ENCODE results near the gene CLTCL1.

Gene CLTCL1

DNA sequence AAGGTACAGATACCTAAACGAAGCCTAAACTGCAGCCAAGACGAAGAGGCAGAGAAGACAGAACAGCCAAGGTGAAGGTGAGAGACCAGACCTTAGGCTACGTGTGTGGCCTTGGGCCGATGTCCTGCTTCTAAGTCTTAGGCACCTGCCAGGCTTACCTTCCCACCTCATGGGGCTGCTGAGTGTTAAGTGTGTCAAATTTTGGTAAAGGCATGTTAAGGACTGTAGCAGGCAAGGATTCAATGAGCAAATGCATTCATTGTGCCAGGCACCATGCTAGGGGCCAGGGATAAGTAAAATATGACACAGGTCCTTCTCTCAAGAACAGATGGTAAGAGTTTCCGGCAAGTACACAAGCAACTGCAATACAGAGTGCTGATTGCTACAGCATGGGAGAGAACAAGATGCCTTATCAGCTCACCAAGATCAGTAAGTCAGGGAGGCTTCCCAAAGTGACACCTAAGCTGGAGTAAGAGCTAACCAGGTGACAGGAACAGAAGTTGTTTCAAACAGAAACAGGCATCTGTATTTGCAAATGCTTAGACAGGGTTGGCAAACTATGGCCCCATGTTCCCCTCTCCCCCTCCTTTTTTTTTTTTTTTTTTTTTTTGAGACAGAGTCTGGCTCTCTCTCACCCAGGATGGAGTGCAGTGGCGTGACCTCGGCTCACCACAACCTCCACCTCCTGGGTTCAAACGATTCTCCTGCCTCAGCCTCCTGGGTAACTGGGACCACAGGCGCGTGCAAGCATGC lies 46.7 kb downstream of the CLTCL1 start:
- DNase-seq: no peak

DNA sequence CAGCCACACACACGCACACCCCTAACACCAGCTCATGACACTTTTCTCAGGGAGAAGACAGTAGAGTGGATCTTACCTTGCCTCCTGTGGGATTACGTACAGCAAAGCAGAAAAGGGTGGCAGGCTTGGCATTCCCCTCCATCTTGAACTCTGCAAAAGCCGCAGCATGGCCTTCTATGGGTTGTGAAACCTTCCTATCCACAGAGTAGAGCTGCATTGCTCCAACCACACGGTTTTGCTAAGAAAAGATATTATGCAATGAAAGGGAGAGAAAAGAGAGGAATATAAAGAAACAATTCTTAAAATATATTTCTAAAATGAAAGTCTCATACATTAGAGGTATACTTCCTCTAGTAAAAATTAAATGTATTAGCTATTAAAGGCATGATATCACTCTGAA lies 48.8 kb downstream of the CLTCL1 start:
- no peak for DNase-seq

DNA sequence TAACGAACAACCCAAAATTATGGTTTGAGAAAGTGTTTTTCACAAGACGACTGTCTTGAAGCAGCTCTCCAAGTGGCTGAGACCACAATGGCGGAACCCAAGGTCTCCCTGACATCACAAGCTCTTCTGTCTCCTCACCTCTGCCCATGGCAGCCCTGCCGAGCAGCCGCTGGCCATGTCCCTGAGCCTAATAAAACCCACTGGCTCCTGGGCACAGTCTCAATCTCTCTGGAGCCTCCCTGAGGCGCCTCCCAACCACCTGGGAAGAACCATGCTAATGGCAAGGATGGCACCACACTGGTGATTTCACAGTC lies 50.0 kb downstream of the CLTCL1 start:
- no peak for DNase-seq

DNA sequence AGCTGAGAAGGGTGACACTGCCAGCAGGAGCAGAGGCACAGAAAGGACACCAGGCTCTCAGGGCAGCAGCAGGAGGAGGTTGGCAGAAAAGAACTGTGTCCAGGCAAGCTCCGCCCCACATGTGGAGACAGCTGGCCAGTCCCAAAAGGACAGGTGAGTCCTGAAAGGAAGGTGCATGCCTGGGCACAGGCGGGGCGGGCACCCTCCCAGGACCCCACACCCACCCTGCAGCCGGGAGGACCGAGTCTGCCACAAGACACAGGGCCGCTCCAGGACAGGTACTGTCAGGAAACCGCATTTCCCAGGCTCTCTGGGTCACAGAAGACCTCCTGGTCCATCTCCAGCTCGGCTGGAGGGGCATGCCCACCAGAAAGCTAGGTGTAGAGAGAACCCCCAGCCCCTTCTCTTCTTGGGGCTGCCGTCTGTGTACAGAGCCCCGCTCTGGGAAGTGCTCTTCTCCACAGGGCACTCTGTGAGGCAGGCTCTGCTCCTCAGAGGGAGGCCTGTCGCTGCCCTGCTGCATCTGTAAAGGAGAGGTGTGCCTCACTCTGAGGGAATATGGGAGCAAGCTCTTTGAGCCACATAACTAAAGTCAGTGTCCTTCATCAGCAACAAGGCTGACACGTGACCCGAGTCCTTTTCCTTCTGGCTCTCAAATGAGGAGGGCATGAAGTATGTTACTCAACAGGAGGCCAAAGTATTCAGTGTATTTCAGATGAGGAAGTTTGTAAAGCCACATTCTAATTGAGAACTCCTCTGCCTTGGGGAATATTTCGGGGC lies 50.5 kb downstream of the CLTCL1 start:
- no peak for DNase-seq

DNA sequence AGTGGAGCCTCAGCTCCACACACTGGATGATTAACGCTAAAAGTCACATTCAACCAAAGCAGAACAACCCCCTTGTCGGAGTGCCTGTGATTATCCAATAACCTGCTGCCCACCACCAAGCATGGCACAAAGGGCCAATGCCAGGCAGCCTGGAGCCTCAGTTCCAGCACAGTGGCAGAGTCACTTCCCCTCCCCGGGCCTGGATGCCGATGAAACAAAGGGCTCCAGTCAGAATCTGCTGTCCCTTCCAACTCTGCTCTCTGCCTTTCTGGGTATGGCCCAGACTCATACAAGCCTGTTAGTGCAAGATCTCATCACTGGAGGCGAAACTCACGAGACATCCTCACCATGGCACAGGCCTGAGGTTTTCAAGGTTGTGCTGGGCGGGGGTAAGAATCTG lies 52.1 kb downstream of the CLTCL1 start:
- DNase-seq: no peak

DNA sequence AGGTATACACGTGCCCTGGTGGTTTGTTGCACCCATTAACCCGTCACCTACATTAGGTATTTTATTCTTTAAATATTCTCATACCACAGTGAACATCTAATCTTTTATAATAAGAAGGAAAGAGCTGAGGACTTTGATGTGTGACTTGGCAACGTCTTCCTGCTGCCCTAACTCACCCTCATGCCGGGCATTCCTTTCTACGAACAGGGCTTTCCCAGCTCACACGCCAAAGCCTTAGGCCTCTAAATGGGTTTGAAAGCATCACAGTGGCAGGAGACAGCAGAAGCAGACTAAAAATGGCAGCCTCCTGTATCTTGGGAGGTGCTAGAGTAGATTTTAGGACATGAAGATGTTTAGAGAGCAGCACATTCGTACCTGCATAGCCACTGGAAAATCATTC lies 52.6 kb downstream of the CLTCL1 start:
- no peak for DNase-seq

DNA sequence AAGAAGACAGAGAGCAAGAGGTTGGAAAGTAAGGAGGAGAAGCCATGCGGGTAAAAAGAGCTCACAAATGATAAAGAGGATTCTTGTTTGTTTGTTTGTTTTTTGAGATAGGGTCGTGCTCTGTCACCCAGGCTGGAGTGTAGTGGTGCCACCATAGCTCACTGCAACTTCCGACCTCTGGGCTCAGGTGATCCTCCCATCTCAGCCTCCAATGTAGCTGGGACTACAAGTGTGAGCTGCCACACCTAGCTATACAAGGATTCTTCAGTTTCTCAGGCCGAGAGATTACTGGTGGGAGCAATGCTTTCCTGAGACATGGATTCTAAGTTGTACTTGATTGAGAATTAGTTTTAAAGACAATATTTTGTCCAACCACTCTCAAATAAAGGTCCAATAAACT lies 55.6 kb downstream of the CLTCL1 start:
- DNase-seq: no peak

DNA sequence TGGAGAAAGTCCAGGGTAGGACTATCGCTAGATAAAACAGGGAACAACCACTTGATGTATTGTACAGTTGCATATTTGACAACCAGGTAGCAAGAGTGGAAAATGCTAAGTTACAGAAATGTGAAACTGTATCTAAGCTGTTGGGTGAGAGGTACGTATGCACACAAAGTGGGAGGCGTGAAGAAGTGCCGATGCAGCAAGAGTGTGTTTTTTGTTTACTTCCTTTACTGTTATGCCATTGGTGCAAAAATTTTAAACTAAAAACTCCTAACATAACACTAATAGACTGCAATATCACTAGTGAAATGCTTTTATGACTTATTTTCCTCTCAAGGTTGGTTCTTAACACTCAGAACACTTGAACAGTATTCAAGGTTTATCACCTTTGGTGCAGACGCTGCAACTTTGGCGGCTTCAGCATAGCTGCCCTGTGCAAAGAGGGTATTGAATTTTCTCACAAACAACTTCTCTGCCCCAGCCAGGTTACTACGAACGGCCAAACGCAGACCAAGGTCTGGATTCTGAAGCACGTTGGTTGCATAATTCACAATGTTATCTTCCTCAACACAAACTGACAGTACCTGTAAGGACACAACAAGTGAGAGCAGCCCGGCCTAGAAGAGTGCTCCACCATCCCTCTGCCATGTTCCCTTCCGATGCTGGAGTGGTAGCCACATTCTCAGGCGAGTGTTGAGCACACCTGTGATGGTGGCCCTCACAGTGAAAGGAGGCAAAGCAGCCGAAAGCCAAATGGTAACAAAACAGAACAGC lies 57.2 kb downstream of the CLTCL1 start:
- no peak for DNase-seq

DNA sequence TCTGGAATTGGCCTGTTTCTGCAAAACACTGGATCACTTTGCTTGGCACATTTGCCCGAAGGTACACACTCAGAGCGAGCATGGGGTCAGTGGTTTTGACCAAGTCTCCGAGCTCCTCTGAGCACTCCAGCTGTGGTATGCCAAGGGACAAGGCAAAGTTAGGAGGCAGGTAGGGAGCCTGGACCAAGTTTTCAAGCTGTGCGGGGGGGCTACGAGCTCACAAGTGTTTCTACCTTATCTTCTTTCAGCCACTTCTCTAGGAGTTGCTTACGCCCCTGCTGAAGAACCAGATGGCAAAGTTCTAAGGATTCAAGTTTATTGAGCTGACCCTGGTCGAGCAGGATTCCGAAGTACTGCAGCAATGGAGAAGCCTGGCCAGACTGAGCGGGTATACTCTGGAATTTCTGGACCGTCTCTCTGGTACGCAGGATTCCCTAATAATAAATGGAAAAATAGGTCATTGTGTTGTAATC lies 58.3 kb downstream of the CLTCL1 start:
- no peak for DNase-seq

DNA sequence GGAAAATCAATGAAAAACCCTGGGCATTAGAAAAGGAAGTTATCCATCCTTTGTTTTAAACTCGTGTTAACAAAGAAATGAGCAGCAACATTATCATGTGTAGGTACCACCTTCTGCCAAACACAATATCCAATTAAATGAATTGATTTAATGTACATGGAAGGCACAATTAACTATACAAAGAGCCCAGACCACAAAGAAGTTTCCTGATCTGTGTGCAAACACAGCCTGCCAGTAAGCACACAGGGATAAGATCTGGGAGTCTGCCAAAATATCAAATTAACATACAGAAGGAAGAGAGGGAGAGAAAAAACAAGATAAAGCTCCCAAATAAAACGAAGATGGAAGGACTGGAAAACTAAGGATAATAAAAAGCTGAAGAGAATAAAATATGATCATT lies 58.9 kb downstream of the CLTCL1 start:
- no peak for DNase-seq

DNA sequence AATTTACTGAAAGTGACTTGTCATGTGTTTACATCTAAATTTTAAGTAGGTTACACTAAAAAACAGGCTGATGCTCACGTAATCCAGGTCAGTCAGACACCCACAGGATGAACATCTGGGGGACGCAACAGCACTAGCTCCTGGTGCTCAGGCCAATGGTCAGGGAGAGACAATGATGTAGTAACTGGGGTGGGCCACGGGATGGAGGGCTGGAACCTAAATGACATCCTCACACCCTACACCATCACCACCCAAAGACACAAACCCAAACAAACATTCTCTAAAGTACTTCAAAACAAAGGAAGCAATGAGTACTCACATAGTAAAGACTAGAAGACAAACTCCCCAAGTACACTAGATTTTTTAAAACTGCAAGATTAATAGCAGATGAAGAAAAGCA lies 59.5 kb downstream of the CLTCL1 start:
- DNase-seq: no peak

DNA sequence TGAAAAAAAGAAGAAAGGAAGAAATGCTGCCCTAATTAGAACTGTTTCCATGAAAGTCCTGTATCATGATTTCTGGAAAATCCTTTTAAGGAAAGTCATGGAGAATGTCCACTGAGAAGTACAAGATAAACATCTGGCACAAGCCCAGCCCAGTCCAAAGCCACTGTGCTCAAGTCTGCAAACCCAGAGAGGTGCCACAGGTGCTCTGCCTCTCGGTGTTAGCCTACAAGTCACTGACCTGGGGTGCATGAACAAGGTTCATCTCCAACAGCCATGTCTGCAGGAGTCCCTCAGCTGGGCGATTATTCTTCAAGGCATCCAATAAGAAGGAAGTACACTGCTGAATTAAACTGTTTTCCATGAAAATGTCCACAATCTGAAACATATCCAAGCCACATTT lies 61.9 kb downstream of the CLTCL1 start:
- no peak for DNase-seq

DNA sequence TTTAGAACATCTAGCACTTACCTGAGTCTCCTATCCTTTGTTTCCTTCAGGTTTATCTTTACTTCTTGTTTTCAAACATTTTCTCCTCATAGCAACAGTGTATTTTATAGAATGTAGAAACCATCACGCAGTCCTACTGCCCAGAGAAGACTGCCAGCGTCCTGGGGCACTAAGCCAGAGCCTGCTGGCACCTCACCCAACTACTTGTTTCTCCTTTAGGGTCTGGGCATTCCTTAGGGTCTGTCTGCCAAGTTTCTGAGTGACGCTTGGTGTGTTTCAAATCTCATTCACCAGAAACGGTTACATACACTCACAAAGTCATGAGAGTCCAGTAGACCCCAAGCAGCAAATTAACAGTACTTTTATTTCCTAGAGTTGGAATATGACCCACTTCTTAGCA lies 63.3 kb downstream of the CLTCL1 start:
- no peak for DNase-seq

DNA sequence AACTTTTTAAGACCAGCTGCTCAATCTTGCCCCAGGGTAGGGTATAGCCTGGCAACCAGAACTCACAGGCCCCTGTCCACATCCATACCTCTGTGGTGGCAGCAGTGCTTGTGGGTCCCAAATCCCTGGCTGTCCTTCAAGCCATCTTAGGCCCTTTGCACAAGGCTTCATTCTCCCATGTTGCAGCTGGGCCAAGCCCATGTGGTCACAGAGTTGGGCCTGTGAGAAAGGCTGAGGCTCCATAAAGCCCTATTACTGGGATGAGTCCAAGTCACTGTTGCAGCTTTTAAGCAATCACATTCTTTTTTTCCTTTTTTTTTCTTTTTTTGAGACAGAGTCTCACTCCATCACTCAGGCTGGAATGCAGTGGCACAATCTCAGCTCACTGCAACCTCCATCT lies 65.1 kb downstream of the CLTCL1 start:
- no peak for DNase-seq

DNA sequence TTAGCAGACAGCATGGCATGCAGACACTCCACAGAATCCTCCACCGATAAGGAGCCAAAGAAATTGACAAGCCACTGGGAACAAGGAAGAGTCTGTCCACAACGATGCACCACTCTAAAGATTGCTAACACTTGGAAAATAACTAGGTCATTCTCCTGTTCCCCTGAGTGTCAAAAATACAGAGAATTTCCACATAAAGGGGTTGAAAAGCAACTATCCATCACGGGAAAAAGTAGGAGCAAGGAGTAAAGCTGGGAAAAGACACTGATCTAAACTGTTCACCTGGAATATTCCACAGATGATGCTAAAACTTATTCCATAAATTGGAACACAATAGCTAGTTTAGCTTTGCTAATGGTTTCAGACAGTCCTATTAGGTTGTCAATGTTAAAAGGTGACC lies 66.0 kb downstream of the CLTCL1 start:
- DNase-seq: no peak

DNA sequence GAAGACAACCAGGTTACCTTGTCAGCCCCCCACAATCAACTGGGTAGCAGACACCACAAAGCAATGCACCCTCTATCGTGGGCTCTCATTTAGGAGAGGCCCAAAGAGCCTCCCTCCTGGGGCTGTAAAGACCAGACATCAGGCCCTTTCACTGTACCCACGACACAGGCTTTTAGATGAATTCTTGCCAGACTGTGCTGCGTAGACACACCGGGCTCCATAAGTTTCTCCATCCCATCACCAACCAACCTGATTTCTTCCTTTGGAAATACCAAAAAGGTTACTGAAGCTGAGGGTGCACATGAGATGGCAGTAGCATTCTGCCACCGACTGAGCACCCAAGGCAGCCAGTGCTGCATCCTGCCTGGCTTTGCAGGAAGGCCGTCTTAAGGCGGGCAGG lies 66.5 kb downstream of the CLTCL1 start:
- no peak for DNase-seq

DNA sequence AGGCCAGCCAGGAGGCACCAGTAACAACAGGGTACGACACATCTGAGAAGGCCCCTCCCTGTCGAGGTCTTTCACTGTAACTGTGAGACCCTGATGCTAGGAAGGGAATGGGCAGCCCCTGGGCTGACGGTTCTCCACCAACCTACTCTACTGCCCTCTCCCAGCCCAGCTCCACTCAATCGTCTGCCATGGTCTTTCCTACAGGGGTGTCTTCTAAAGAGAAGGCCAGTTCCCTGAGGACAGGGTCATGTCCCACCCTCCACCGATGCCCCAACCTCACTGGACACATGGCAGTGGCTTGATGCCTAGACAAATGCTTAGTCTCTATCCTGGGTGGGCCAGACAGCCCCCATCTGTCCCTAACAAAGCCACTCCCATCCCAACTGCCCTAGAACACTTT lies 67.0 kb downstream of the CLTCL1 start:
- no peak for DNase-seq

DNA sequence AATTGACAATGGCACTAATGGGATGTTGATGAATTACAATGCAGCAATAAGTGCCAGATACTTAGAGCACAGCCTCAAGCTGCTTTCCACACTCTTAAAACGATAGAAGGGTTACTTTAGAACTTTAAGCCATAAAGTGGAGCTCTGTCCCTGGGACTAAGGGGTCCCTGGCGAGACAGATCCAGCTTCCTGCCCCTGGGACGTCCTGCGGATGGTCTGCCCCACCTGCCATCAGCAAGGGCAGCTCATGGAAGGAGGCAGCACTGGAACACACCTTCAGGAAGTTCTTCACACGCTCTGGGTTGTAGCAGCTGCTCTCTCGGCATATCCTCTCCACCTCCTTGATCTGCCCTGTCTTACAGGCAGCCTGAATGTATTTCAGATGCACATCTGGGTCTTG lies 67.9 kb downstream of the CLTCL1 start:
- no peak for DNase-seq

DNA sequence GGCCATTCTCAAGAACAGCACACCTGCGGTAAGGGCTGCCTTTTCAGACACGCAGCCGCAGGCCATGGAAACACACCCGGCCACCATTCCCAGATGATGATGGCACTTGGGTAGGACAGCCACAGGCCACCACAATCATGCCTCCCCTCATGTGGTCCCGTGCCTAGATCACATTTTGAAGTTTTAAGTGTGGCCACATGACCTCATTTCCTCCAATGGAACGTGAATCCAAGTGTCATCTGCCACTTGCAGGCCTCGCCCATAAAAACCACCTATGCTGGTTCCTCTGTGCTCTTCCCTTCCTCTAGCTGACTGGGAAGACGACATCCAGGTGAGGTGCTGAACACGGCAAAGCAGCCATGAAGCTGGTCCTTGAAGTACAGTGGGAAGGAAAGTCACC lies 68.4 kb downstream of the CLTCL1 start:
- DNase-seq: no peak

DNA sequence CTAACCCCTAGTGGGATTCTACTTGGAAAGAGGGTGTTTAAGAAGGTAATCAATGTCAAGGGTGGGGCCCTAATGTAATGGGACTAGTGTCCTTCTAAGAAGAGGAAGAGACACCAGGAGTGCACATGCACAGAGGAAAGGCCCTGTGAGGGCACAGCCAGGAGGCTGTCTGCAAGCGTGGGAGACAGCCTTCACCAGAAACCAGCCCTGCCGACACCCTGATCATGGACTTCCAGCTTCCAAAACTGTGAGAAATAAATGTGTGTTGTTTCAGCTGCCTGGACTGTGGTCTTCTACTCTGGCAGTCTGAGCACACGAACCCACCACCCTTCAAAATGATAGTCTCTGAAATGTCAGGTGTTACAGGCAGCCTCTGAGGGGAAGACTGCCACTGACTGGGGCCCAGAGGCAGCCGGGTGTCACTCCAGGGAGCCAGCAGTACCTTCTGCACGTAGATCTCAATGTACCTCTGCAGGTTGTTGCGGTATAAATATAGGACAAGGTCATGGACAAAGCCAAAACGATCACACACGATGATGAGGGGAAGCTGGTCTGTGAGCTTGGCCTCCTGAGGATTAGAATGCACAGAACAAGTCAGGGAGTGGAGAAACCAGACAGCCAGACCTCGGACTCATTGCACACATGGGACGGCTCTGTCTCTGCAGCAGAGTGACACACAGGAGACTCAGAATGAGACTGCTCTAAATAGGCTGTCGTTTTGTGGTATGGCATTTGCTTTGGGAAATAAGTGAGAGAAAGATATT lies 69.1 kb downstream of the CLTCL1 start:
- no peak for DNase-seq

DNA sequence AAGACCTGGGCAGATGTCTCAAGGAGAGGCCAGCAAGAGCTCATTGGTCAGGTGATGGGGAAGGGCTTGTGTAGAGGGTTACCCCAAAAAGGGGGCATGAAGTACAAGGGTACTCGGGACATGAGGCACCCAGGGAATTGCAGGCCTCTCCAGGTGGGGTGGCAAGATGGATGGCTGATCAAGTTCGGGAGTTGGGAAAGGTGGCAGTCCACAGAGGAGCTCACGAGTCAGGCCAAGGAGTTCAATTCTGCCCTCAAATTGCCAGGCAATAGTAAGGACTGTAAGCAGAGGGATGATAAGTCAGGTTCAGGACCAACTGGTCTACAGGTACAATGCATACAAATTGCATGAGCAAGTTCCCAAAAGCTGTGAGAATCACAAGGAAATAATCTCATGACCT lies 70.7 kb downstream of the CLTCL1 start:
- no peak for DNase-seq

DNA sequence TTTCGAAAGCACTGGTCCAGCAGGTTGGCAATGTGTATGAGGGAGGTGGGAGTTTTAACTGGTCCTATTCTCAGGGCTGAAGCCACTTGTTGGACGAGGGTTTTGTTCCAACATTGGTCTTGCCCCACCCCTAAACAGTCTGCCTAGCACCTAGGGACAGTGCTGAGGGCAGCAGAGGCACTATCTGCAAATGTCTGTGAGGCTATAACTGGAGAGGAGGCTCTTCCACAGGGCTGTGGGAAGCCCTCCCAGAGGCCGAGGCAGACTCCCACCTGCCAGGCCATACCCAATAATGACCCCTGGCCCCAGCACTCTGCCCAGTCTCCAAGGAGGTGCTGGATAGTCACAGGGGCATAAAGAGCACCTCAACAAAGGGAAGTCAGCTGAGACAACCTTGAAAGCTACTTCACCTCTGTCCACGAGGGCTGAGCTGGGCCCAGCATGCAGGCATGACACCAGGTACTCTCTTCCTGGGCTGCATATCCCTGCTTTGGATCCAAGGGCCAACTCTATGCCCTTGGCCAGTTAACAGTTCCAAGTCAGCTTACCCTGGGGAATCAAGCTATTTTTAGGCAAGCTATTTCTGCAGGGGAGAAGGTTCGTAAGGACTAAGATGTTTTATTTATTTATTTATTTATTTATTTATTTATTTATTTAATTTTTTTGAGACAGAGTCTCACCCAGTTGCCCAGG lies 72.8 kb downstream of the CLTCL1 start:
- DNase-seq: no peak

DNA sequence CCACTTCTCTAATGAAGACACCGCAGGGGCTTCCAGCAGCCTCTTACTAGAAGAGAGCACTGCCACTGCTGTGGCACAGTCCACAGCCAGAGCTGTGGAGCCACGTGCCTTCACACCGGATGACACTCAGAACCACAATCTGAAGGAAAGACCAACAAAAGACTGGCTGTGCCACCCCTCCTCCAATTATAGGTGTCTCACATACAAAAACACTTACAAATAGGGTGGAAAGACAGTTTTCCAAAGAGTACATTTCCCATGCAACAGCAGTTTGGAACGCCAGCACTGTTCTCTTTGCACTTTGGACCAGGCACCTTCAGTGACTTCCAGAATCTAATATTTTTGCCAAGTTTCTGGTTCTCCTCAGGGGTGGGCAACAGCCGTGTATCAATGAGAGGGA lies 74.9 kb downstream of the CLTCL1 start:
- no peak for DNase-seq

Data from CD4-positive, alpha-beta T cell treated with Interleukin-6 for 4 hours (primary cell).